Right lobe of liver (tissue), 6 donors: Measurements from ENCODE around the gene B3GLCT. TPM values are rescaled to one million over a fixed set of nuclear protein-coding genes. Genes with fewer than 3 reads are reported as not detected.
"Not testable (repeated sequence)": the region's sequence is repeated elsewhere in the genome, so short reads cannot be mapped to it uniquely, and the experiment has no call there.

ENCODE experiments used
- ATAC-seq, 4 donors: fragments of 200-7000 bp; cut with Tn5 transposase; one replicate each; pipeline ENCODE4 v1.9.1; 2020; ENCODE audit warnings: mild to moderate bottlenecking in 4 of 4, moderate library complexity in 4 of 4
- DNase-seq, 3 donors: peaks; one replicate each; pipeline ENCODE4 v3.0.0-alpha.2; 2020
- H3K27ac ChIP-seq, 3 donors: fragments of 200-600 bp; one replicate each; pipeline ENCODE4 v1.8.0; 2022
- H3K27me3 ChIP-seq, 2 donors: fragments of 200-600 bp; one replicate each; pipeline ENCODE4 v1.8.0; 2022
- H3K36me3 ChIP-seq, 4 donors: fragments of 200-600 bp; sonication (generic) in 1 of 4; one replicate each; pipeline versions ENCODE4 v1.5.1 to v1.8.0; 2017 to 2022; ENCODE audit warnings: control low read depth in 1 of 4
- H3K4me1 ChIP-seq, 4 donors: fragments of 200-600 bp; sonication (generic) in 1 of 4; one replicate each; pipeline versions ENCODE4 v1.5.1 to v1.8.0; 2017 to 2022; ENCODE audit warnings: control low read depth in 1 of 4
- H3K4me3 ChIP-seq, 3 donors: fragments of 200-600 bp; one replicate each; pipeline ENCODE4 v1.8.0; 2022
- H3K9me3 ChIP-seq, 4 donors: fragments of 200-600 bp; sonication (generic) in 1 of 4; one replicate each; pipeline versions ENCODE4 v1.5.1 to v1.8.0; 2017 to 2022; ENCODE audit warnings: control low read depth in 1 of 4
- POLR2A ChIP-seq: fragments of 450-650 bp; IDR thresholded peaks from one replicate; pipeline ENCODE4 v1.6.1; 2017; ENCODE audit warnings: antibody characterized with exemption, mild to moderate bottlenecking
- WGBS: methylation state at CpG from one replicate; pipeline ENCODE4 v1.1.6; 2018; ENCODE audit warnings: low coverage, low lambda C conversion rate; ENCODE audit not compliant: insufficient coverage; ENCODE audit errors: missing lambda C conversion rate; 5-methylcytosine and 5-hydroxymethylcytosine counted together
- intact Hi-C, 2 donors: fragments of 100-400 bp; cut with DNase I; formaldehyde crosslinking; loops; one replicate each; pipeline versions ENCODE4 v1.11.2 to v1.14.1; 2022
- total RNA-seq, 6 experiments: library from RNA; depleted of rRNA in 2 of 6; stranded (reverse); fragments of >200 nt in 2 of 6; fragmentation: NEBNext Ultra II Directional in 3 of 6; extraction: Animal tissue kit (Norgen Biotek cat#: 25700) in 3 of 6; gene quantifications; one replicate each; pipeline versions ENCODE4 v1.1.0 to v1.2.4, GENCODE V29; 2016 to 2023
- TF ChIP-seq, protein P1 (sequence below), 4 donors: fragments of 200-600 bp in 3 of 4; fragments of 450-650 bp in 1 of 4; IDR thresholded peaks; one replicate each; pipeline versions ENCODE4 v1.5.1 to v1.8.0; 2016 to 2022; ENCODE audit warnings: antibody characterized with exemption in 4 of 4, mild to moderate bottlenecking in 2 of 4
- donor health status: DM: no; HTN: yes; CAD: no.
- donor health status: DM: no; HTN: no; CAD: no.
- donor health status: DM: no; HTN: no; CAD: no.
- donor health status: DM: no; HTN: yes; CAD: no.
- donor health status: DM: no; HTN: yes; CAD: no.

Gene B3GLCT
- total RNA-seq, 6 experiments from 2014 or later: 2.7 to 3.6 (median 3.0) TPM

- no peaks in the 10 kb centered on the region for H3K4me1 ChIP-seq
- no peak overlapping the region for H3K27ac ChIP-seq
- DNase-seq: no peak
- intact Hi-C loops: no loop called here
- no peak for ATAC-seq
- no peaks in the 10 kb centered on the region for H3K9me3 ChIP-seq
- H3K4me3 ChIP-seq: no peak overlapping the region
- H3K27me3 ChIP-seq: no peaks in the 10 kb centered on the region
- no peaks in the 10 kb centered on the region for H3K36me3 ChIP-seq
- TF ChIP-seq POLR2A: no peak
- TF ChIP-seq, protein P1, sequence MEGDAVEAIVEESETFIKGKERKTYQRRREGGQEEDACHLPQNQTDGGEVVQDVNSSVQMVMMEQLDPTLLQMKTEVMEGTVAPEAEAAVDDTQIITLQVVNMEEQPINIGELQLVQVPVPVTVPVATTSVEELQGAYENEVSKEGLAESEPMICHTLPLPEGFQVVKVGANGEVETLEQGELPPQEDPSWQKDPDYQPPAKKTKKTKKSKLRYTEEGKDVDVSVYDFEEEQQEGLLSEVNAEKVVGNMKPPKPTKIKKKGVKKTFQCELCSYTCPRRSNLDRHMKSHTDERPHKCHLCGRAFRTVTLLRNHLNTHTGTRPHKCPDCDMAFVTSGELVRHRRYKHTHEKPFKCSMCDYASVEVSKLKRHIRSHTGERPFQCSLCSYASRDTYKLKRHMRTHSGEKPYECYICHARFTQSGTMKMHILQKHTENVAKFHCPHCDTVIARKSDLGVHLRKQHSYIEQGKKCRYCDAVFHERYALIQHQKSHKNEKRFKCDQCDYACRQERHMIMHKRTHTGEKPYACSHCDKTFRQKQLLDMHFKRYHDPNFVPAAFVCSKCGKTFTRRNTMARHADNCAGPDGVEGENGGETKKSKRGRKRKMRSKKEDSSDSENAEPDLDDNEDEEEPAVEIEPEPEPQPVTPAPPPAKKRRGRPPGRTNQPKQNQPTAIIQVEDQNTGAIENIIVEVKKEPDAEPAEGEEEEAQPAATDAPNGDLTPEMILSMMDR (IDR thresholded peaks at IDR 0.05): no peak
- WGBS: 65% methylated on average over 2 of the region's 2 CpGs
Observed at GRCh38 chr13:31213651-31214289, 14.0 kb downstream of the B3GLCT start.

DNA sequence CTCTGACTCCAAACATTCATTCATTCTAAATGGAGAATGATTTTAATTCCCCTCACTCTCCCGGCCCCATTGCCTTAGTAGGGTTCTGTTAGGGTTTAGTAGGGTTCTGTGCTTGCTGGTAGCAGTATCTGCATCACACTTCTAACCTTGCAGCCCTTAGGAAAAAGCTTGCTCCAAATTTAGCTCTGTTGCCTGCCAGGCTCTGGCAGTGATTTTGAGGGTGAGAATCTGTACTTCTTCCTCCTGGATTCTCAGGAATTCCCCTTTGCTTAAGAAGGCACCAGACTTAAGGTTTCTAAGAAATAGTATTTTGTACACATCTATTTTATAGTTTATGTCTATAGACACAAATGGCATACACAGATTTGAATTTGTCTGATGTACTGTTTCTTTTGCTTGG is 14.7 kb downstream of the B3GLCT start:
- TF ChIP-seq POLR2A: no peak
- TF ChIP-seq, protein P1 (IDR thresholded peaks at IDR 0.05): no peak
- WGBS: no CpG with 5 or more reads among the region's 1 CpG
- no peaks in the 10 kb centered on the region for H3K4me1 ChIP-seq
- H3K27ac ChIP-seq: no peak overlapping the region
- no peak for ATAC-seq
- DNase-seq: no peak
- H3K36me3 ChIP-seq: no peaks in the 10 kb centered on the region
- intact Hi-C loops: no loop called here
- no peaks in the 10 kb centered on the region for H3K9me3 ChIP-seq
- H3K4me3 ChIP-seq: no peak overlapping the region
- H3K27me3 ChIP-seq: no peaks in the 10 kb centered on the region

GRCh38 chr13:31216916-31217315 is 17.1 kb downstream of the B3GLCT start:
- intact Hi-C loops: not testable (repeated sequence)
- WGBS: 100% methylated on average over 2 of the region's 2 CpGs

DNA sequence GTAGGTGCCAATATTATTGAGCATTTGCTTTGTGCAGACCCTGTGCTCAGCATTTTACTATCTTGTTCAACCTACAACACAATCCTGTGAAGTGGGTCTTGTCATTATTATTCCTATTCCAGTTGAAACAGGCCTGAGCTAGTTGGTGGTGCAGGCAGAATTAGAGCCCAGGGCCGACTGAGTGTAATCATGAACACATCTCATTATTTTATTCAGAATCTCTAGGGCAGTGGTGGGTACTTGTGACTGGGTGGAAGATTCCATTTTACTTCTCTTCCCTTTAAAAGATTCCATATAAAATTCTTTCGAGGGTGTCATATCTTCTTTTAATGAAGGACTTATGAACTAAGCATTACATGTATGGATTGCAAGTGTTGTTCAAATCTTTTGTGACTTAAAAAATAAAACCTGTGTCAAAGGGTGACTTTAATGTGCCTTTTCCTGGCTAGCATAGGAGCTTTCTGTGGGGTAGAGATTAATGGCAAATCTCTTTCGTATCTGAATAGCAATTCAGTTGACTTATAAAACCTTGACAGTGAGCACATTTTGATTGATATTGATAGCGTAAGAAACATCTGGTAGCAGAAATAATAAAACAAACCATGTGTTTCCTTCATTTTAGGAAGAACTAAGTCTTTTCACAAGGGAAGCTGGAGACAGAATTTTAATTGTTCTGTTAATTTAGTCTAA is 20.3 kb downstream of the B3GLCT start:
- H3K4me3 ChIP-seq: no peak overlapping the region
- H3K27ac ChIP-seq: no peak overlapping the region
- H3K4me1 ChIP-seq: peaks cover 0 to 3% (median 0%) of the 10 kb centered on the region in 4 donors
- H3K9me3 ChIP-seq: no peaks in the 10 kb centered on the region
- no peak for ATAC-seq
- TF ChIP-seq, protein P1 (IDR thresholded peaks at IDR 0.05): no peak
- TF ChIP-seq POLR2A: no peak
- H3K36me3 ChIP-seq: no peaks in the 10 kb centered on the region
- 83% methylated on average over 4 of the region's 4 CpGs for WGBS
- DNase-seq: no peak
- H3K27me3 ChIP-seq: no peaks in the 10 kb centered on the region
- intact Hi-C loops: no loop called here

More at GRCh38 chr13:31216916-31217315, 17.1 kb downstream of the B3GLCT start:
- not testable (repeated sequence) for H3K27ac ChIP-seq, H3K36me3 ChIP-seq, ATAC-seq, H3K4me3 ChIP-seq, DNase-seq, H3K9me3 ChIP-seq, H3K27me3 ChIP-seq, H3K4me1 ChIP-seq

DNA sequence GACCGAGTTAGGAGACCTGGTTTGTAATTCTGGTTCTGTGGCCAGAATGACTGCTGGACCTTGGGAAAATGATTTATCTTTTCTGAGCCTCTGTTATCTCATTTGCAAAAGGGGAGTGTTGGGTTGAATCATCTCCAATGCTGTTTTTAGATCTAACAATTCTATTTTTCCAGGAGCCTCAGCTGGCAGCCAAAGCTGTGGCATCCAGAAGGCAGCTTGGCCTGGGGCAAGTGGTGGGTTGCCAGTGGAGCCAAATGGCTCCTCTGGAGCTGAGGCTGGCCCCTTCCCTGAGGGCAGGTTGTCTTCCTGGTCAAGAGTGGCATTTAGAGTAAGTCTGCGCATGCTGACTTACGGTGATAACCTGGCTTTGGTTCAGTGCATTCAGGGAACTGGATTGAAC is 21.3 kb downstream of the B3GLCT start:
- intact Hi-C loops: no loop called here
- no peak for ATAC-seq
- 100% methylated on average over 3 of the region's 3 CpGs for WGBS

More for the DNA sequence above, 21.3 kb downstream of the B3GLCT start:
- Histone ChIP-seq H3K4me3 (no peak overlapping the region), H3K4me1 (peaks cover 0 to 3% (median 0%) of the 10 kb centered on the region in 4 donors), H3K9me3 (no peaks in the 10 kb centered on the region), H3K36me3 (no peaks in the 10 kb centered on the region), H3K27me3 (no peaks in the 10 kb centered on the region), H3K27ac (no peak overlapping the region)
- DNase-seq: no peak
- no peak for TF ChIP-seq POLR2A
- TF ChIP-seq, protein P1 (IDR thresholded peaks at IDR 0.05): no peak
